OCI-LY3 (cell line): ENCODE data around the gene CEP57L1.

Experiments used
- CTCF ChIP-seq: fragments of 200-600, 300-600 bp; sonication (generic); IDR thresholded peaks from 2 replicates; pipeline ENCODE4 v1.5.1; 2014; ENCODE audit warnings: antibody characterized with exemption, low read length, low read depth
- EZH2phosphoT487 ChIP-seq: fragments of 200-600 bp; shearing (Covaris generic); IDR thresholded peaks from 2 replicates; pipeline ENCODE4 v1.6.1; 2018; ENCODE audit warnings: antibody characterized with exemption, mixed run types, low read depth

GRCh38 chr6:109118337-109118736 is 23.0 kb downstream of the CEP57L1 start:
- TF ChIP-seq CTCF = no peak
- no peak for TF ChIP-seq EZH2phosphoT487
